HUES64 (cell line): ENCODE data around the gene SOSTDC1. TPM values are rescaled to one million over a fixed set of nuclear protein-coding genes. Genes with fewer than 3 reads are reported as not detected.
A peak's percentile ranks its signal among the peaks of the same experiment; 100 is the strongest.
"Not testable (repeated sequence)": the region's sequence is repeated elsewhere in the genome, so short reads cannot be mapped to it uniquely, and the experiment has no call there.

Source experiments
- H3K27ac ChIP-seq: 2 replicates; pipeline ENCODE4 v1.7.0; 2013; ENCODE audit warnings: low read depth, low read length, inconsistent platforms
- H3K27me3 ChIP-seq: 2 replicates; pipeline ENCODE4 v1.6.1; 2013; ENCODE audit warnings: mild to moderate bottlenecking, low read length; ENCODE audit not compliant: insufficient read depth
- H3K36me3 ChIP-seq: 2 replicates; pipeline ENCODE4 v1.6.1; 2013; ENCODE audit warnings: mild to moderate bottlenecking, low read length; ENCODE audit not compliant: insufficient read depth
- H3K4me1 ChIP-seq: 2 replicates; pipeline ENCODE4 v1.6.1; 2013; ENCODE audit warnings: mild to moderate bottlenecking, low read length, moderate library complexity; ENCODE audit not compliant: insufficient read depth
- H3K4me3 ChIP-seq: 2 replicates; pipeline ENCODE4 v1.5.1; 2013; ENCODE audit warnings: mild to moderate bottlenecking, low read length, moderate library complexity
- H3K9ac ChIP-seq: 2 replicates; pipeline ENCODE4 v1.6.1; 2013; ENCODE audit warnings: mild to moderate bottlenecking, low read depth, low read length
- H3K9me3 ChIP-seq: 2 replicates; pipeline ENCODE4 v1.6.1; 2013; ENCODE audit warnings: low read depth, low read length; ENCODE audit not compliant: insufficient read depth
- WGBS: fragments of 150-250, 120-280 bp; methylation state at CpG from one replicate; pipeline ENCODE4 v1.1.7; 2013; ENCODE audit warnings: missing lambda C conversion rate; 5-methylcytosine and 5-hydroxymethylcytosine counted together
- polyA plus RNA-seq, 2 experiments: library from polyadenylated mRNA; stranded (reverse); fragments of 50-300 nt; gene quantifications; one replicate each; pipeline ENCODE4 v1.2.3, GENCODE V29; 2013

Gene SOSTDC1, protein sequence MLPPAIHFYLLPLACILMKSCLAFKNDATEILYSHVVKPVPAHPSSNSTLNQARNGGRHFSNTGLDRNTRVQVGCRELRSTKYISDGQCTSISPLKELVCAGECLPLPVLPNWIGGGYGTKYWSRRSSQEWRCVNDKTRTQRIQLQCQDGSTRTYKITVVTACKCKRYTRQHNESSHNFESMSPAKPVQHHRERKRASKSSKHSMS
- polyA plus RNA-seq (2013, experiment 1 of 2), result 0.70 TPM
- 0.89 TPM for polyA plus RNA-seq (2013, experiment 2 of 2)

DNA sequence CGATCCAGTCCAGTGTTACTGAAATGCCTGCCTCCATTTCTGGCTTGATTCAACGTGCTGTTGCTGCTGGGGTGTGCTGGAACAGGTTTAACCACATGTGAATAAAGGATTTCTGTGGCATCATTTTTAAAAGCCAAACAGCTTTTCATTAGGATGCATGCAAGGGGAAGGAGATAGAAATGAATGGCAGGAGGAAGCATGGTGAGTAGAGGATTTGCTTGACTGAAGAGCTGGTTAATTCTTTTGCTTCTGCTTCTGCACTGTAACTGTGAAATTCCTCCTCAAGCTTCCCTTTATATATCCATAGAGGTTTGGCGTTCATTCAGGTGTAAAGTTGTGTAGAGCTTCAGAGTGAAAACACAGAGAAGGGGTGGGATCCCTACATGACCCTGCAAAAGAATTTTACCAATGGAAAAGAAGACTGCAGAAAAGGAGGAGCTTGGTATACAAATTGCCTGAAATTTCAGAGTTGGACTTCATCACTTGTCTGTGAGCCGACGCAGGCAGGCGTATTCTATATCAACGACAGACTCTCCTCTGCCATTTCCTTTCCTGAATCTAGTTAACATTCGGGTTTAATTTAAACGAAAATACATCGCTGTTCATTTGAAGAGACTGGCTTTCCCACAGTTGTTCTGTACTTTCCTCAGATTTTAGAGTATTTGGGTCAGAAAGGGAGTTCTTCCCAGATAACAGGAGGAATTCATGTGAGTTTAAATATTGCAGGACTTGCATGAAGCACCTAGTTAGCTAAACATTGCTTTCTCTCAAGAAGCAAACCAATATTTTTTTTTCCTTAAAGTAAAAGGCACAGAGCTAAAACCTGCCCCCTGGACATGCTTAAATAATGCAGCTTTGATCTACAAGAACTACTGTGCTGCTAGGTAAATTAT lies at the start of gene SOSTDC1:
Gene SOSTDC1 (minus strand): TSS at position 270 of the 893 bp plus-strand sequence. CDS start 70 bp downstream, at position 200.
- no peaks in the 10 kb centered on the region for H3K9me3 ChIP-seq
- 0 out of 2 replicates have a peak within 1 kb of the TSS, but pooled peaks have one; percentile 28 for H3K9ac ChIP-seq
- 68% methylated on average over 10 of the region's 10 CpGs for WGBS
- no peaks in the 10 kb centered on the region for H3K27me3 ChIP-seq
- H3K27ac ChIP-seq, result peak within 1 kb of the TSS; percentile 16; the same call in 1 of the 2 replicates
- peaks cover 39% of the 10 kb centered on the region for H3K4me1 ChIP-seq
- no peaks in the 10 kb centered on the region for H3K36me3 ChIP-seq
- H3K4me3 ChIP-seq, result peak within 1 kb of the TSS; percentile 30; the same call in 1 of the 2 replicates

DNA sequence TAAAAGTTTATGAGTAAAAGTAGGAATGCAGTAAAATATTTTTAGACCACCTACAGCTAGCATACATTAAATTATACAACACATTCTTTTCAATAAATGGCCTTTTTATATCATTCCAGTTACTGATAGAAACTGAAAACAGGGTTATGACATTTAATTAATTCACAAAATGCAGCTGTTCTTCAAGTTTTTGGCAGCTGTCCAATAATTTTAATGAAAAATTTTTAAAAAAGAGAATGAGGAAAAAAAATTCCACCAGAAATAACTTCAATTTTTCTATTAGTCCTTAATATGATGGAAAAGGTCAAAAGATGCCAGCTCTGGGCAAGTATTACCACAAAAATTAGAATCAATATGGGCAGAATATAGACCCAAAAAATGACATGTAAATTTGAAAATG lies 49.2 kb upstream of the SOSTDC1 start:
- H3K36me3 ChIP-seq, result no peaks in the 10 kb centered on the region
- H3K9ac ChIP-seq, result no peak overlapping the region
- peaks cover 3% of the 10 kb centered on the region; the same call in 1 of the 2 replicates for H3K4me1 ChIP-seq
- no peaks in the 10 kb centered on the region for H3K27me3 ChIP-seq
- no peak overlapping the region for H3K27ac ChIP-seq
- H3K4me3 ChIP-seq, result no peak overlapping the region
- no peaks in the 10 kb centered on the region for H3K9me3 ChIP-seq

DNA sequence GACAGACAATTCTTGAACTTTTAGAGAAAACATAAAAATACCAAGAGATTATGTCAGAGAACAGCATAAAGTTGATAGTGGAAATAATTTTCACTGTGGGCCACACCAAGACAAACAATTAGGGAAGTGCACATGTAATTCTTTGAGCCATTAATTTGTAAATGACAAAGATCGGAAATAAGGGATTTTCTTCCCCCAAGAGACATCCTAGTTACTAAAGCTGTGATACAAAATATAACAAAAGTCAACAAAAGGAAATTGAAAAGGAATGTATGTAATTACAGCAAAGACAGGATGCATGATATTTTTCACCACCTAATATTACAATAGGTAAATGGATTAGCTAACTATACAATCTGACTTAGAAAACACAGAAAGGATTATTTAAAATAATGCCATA lies 48.7 kb upstream of the SOSTDC1 start:
- no peak overlapping the region for H3K27ac ChIP-seq
- no peak overlapping the region for H3K4me3 ChIP-seq
- no peaks in the 10 kb centered on the region for H3K36me3 ChIP-seq
- H3K27me3 ChIP-seq, result no peaks in the 10 kb centered on the region
- H3K9ac ChIP-seq, result no peak overlapping the region
- H3K9me3 ChIP-seq, result no peaks in the 10 kb centered on the region
- peaks cover 3% of the 10 kb centered on the region; the same call in 1 of the 2 replicates for H3K4me1 ChIP-seq
- no CpG with 5 or more reads among the region's 1 CpG for WGBS

DNA sequence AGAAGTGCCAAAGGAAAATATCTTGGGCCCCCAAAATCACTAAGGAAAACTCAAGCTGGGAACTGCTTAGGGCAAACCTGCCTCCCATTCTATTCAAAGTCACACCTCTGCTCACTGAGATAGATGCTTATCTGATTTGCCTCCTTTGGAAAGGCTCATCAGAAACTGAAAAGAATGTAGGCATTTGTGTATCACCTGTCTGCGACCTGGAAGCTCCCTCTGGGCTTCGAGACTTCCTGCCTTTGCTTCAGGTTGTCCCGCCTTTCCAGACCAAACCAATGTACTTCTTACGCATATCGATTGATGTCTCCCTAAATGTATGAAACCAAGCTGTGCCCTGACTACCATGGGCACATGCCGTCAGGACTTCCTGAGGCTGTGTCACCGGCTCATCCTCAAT lies 46.6 kb upstream of the SOSTDC1 start:
- Histone ChIP-seq H3K27me3 (no peaks in the 10 kb centered on the region), H3K36me3 (no peaks in the 10 kb centered on the region), H3K4me3 (no peak overlapping the region), H3K4me1 (peaks cover 3% of the 10 kb centered on the region; the same call in 1 of the 2 replicates), H3K27ac (no peak overlapping the region), H3K9ac (no peak overlapping the region), H3K9me3 (no peaks in the 10 kb centered on the region)
- 89% methylated on average over 7 of the region's 7 CpGs for WGBS

DNA sequence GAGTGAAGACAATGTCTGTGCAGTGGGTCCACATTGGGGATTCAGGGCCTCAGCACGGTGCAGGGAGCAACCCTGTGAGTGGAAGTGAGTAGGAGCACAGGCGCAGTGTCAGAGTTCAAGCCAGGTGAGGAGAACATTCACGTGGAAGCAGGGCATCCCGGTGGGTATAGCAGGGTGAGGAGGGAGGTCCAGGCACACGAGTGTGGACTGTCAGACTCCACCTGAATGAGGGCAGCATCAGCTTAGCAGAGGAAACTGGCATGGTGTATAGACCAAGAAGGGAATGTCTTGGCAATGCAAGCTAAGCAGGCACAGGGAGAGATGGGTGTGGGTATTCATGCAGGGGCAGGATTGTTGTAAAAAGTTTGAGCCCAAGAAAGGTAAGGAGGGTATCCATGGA lies 45.8 kb upstream of the SOSTDC1 start:
- H3K4me1 ChIP-seq, result peaks cover 3% of the 10 kb centered on the region; the same call in 1 of the 2 replicates
- no peaks in the 10 kb centered on the region for H3K9me3 ChIP-seq
- H3K9ac ChIP-seq, result no peak overlapping the region
- H3K4me3 ChIP-seq, result no peak overlapping the region
- WGBS, result 90% methylated on average over 5 of the region's 5 CpGs
- H3K36me3 ChIP-seq, result no peaks in the 10 kb centered on the region
- H3K27me3 ChIP-seq, result no peaks in the 10 kb centered on the region
- H3K27ac ChIP-seq, result no peak overlapping the region

DNA sequence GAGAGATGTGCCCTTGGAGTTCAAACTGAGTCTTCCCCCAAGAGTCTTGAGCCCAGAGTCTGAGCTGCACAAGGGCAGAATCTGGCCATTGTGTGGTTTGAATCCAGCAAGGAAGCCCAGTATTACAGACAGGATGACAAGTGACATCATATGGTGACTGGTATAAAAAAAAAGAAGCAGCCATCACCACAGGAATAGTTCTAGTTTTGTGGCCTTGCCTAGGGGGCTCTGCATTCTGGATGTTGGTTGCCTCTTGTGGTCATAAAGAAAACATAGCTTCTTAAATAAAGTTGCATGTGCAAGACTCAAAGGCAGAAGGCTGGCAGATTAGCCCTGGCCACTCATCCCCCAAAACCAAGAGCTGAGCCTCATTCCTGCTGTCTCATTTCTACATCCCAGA lies 44.3 kb upstream of the SOSTDC1 start:
- Histone ChIP-seq H3K27ac (no peak overlapping the region), H3K36me3 (no peaks in the 10 kb centered on the region), H3K9ac (no peak overlapping the region), H3K4me3 (no peak overlapping the region), H3K9me3 (no peaks in the 10 kb centered on the region), H3K4me1 (peaks cover 3% of the 10 kb centered on the region; the same call in 1 of the 2 replicates), H3K27me3 (no peaks in the 10 kb centered on the region)

DNA sequence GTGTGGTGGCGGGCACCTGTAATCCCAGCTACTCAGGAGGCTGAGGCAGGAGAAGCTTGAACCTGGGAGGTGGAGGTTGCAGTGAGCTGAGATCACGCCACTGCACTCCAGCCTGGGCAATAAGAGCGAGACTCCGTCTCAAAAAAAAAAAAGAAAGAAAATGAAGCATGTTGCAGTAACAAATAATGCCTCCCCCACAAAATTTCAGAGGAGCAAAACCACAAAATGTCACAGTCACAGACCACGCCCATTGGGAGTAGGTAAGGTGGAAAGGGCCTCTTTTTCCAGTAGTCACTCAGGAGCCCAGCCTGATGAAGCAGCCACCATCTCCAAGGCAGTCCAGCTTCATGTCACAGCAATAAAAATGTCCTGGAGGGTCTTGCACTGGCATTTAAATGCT lies 40.9 kb upstream of the SOSTDC1 start:
- WGBS, result 100% methylated on average over 3 of the region's 5 CpGs
- not testable (repeated sequence) for H3K27ac ChIP-seq, H3K9me3 ChIP-seq, H3K4me3 ChIP-seq, H3K4me1 ChIP-seq, H3K9ac ChIP-seq, H3K27me3 ChIP-seq, H3K36me3 ChIP-seq

DNA sequence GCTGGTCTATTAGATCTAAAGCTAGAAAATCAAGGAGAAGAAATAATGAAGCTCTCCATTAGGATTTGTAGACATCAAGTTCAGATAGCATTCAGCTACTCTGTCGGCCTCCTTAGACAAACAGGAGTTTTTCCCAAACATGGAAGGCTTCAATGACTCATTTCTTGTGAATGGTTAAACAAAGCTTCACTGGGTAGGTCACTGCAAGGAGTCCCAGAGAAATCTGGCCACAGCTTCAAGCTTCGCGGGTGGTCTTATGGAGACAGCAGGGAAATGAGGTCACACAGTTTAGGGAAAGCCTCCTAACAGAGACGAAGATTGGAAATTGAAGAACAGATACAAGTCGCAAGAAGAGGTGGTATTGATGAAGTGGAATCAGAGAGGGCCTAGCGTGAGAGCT lies 38.5 kb upstream of the SOSTDC1 start:
- no peaks in the 10 kb centered on the region for H3K36me3 ChIP-seq
- 78% methylated on average over 6 of the region's 6 CpGs for WGBS
- H3K27me3 ChIP-seq, result no peaks in the 10 kb centered on the region
- no peak overlapping the region for H3K9ac ChIP-seq
- H3K4me3 ChIP-seq, result no peak overlapping the region
- no peak overlapping the region for H3K27ac ChIP-seq
- H3K9me3 ChIP-seq, result no peaks in the 10 kb centered on the region
- peaks cover 5% of the 10 kb centered on the region; the same call in 1 of the 2 replicates for H3K4me1 ChIP-seq

DNA sequence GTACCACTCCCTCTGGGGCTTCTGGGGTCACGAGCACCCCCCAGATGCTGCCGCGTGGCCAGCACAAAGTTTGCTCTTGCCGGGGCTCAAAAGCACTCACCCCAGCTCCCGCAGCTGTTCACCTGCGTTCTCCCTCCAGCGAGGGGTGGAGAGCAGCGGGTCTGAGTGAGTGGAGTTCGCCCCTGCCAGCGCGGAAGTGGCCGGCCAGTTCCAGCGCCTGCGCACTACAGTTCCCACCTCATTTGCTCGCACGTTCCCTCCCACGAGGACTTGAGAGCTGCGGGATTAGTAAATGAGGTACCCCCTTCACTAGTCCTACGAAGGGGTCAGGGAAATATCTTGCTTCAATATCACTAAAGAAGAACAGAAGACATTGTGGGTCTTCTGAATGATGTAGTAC lies 36.8 kb upstream of the SOSTDC1 start:
- no peak overlapping the region for H3K9ac ChIP-seq
- WGBS, result 98% methylated on average over 19 of the region's 19 CpGs
- H3K9me3 ChIP-seq, result no peaks in the 10 kb centered on the region
- peaks cover 5% of the 10 kb centered on the region; the same call in 1 of the 2 replicates for H3K4me1 ChIP-seq
- H3K27ac ChIP-seq, result no peak overlapping the region
- no peaks in the 10 kb centered on the region for H3K27me3 ChIP-seq
- no peaks in the 10 kb centered on the region for H3K36me3 ChIP-seq
- no peak overlapping the region for H3K4me3 ChIP-seq

DNA sequence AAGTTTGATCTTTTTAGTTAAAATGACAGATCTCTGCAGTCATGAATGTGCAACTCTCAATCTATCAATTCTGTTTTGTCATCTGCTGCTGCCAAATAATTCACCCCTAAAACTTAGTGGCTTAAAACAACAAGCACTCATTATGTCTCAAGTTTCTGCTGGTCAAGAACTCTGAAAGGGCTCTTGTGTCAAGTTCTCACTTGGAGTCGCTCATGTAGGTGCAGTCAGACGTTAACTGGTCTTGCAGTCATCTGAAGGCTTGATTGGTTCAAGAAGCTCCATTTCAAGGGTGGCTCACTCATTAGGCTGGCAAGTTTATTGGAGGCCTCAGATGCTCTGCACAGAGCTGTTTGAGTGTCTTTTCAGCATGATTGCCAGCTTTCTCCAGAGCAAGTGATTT lies 32.6 kb upstream of the SOSTDC1 start:
- 90% methylated on average over 2 of the region's 2 CpGs for WGBS
- Histone ChIP-seq H3K27me3 (no peaks in the 10 kb centered on the region), H3K27ac (no peak overlapping the region), H3K9me3 (no peaks in the 10 kb centered on the region), H3K4me1 (no peaks in the 10 kb centered on the region), H3K9ac (no peak overlapping the region), H3K4me3 (no peak overlapping the region), H3K36me3 (no peaks in the 10 kb centered on the region)

DNA sequence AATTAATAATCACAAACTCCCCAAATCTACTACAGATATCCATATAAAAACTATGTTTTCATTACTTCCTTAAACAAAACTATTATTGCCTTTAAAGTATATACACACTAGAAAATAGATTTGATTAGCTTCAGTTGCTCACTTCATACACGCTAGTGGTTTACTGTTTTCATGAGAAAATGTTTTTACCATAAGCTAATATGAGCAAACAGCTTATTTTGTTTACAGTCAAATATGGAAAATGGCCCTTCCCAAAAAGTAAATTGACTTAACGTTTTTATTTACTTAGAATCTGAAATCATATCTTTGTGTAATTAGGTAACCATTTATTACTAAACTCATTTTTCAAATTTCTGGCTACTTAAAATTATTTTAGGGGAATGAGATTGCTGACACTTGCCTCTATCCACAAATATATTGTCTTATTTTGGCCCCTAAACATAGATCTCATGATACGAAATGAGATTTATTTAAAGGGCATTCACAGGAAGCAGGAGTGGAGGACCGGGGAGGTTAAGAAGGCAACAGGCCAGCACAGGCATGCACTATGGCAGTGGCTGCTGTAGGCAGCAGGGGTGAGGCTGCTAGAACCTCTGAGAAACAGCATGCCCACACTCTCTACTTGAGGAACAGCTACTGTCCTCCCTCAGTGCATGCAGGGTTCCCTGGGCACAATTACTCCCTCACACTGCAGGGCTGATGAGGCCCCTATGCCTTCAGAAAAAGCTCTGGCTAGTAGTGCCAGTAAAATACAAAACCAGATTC lies 29.6 kb upstream of the SOSTDC1 start:
- Histone ChIP-seq H3K27me3 (no peaks in the 10 kb centered on the region), H3K9ac (no peak overlapping the region), H3K4me3 (no peak overlapping the region), H3K27ac (no peak overlapping the region), H3K9me3 (no peaks in the 10 kb centered on the region), H3K4me1 (peaks cover 4% of the 10 kb centered on the region; the same call in 1 of the 2 replicates), H3K36me3 (no peaks in the 10 kb centered on the region)
- WGBS, result 94% methylated on average over 3 of the region's 4 CpGs
